Keratinocyte (primary cell): ENCODE results near the gene GXYLT2. TPM values are rescaled to one million over a fixed set of nuclear protein-coding genes. Genes with fewer than 3 reads are reported as not detected.

Experiments
- DNase-seq: peaks from one replicate; pipeline ENCODE4 v3.0.0-alpha.2; 2011; ENCODE audit warnings: low read depth, missing footprints, low spot score
- FAIRE-seq: peaks from 2 replicates; lab custom pipeline; 2011; peaks lifted over from hg19 to GRCh38; lab: Jason Lieb, UNC
- H2AFZ ChIP-seq: 2 replicates; pipeline ENCODE4 v1.6.0; 2012; ENCODE audit warnings: low read length, control low read depth, inconsistent platforms; ENCODE audit not compliant: control insufficient read depth
- H3K27ac ChIP-seq: 2 replicates; pipeline ENCODE4 v1.5.1; 2011; ENCODE audit warnings: low read length; ENCODE audit not compliant: control insufficient read depth, insufficient read depth
- H3K27me3 ChIP-seq: 3 replicates; pipeline ENCODE4 v1.6.0; 2011; ENCODE audit warnings: low read length; ENCODE audit not compliant: control insufficient read depth, insufficient read depth; ENCODE audit errors: extremely low read depth
- H3K36me3 ChIP-seq, 2 experiments: 2 replicates in 1 of 2; 3 replicates in 1 of 2; pipeline ENCODE4 v1.5.1; 2011; ENCODE audit warnings: low read length in 2 of 2, mild to moderate bottlenecking in 1 of 2; ENCODE audit not compliant: control insufficient read depth in 2 of 2, insufficient read depth in 2 of 2; ENCODE audit errors: extremely low read depth in 1 of 2
- H3K4me1 ChIP-seq: 3 replicates; pipeline ENCODE4 v1.5.1; 2011; ENCODE audit warnings: low read length; ENCODE audit not compliant: control insufficient read depth, insufficient read depth; ENCODE audit errors: extremely low read depth
- H3K4me2 ChIP-seq: 3 replicates; pipeline ENCODE4 v1.6.0; 2011; ENCODE audit warnings: low read depth, low read length; ENCODE audit not compliant: control insufficient read depth, insufficient read depth; ENCODE audit errors: extremely low read depth
- H3K4me3 ChIP-seq, 3 experiments: fragments of 200-600 bp in 1 of 3; sonication (generic) in 1 of 3; 2 replicates in 2 of 3; 3 replicates in 1 of 3; pipeline ENCODE4 v1.5.1; 2011 to 2016; ENCODE audit warnings: low read length in 3 of 3, mild to moderate bottlenecking in 3 of 3, control low read depth in 2 of 3, inconsistent platforms in 1 of 3, low read depth in 1 of 3, mixed read lengths in 1 of 3, mixed run types in 1 of 3, moderate library complexity in 1 of 3; ENCODE audit not compliant: control insufficient read depth in 2 of 3, insufficient read depth in 2 of 3; ENCODE audit errors: extremely low read depth in 1 of 3
- H3K79me2 ChIP-seq: 2 replicates; pipeline ENCODE4 v1.6.0; 2012; ENCODE audit warnings: low read length; ENCODE audit not compliant: control insufficient read depth, insufficient read depth
- H3K9ac ChIP-seq: 3 replicates; pipeline ENCODE4 v1.6.0; 2011; ENCODE audit warnings: low read length; ENCODE audit not compliant: control insufficient read depth, insufficient read depth; ENCODE audit errors: extremely low read depth
- H3K9me1 ChIP-seq: 3 replicates; pipeline ENCODE4 v1.6.0; 2011; ENCODE audit warnings: low read length; ENCODE audit not compliant: control insufficient read depth, insufficient read depth; ENCODE audit errors: extremely low read depth
- H3K9me3 ChIP-seq: 2 replicates; pipeline ENCODE4 v1.5.1; 2012; ENCODE audit warnings: low read depth, low read length; ENCODE audit not compliant: control insufficient read depth
- H4K20me1 ChIP-seq: 3 replicates; pipeline ENCODE4 v1.6.0; 2011; ENCODE audit warnings: low read length; ENCODE audit not compliant: control insufficient read depth, insufficient read depth; ENCODE audit errors: extremely low read depth
- EZH2 ChIP-seq: IDR thresholded peaks from one replicate; pipeline ENCODE4 v1.6.1; 2012; ENCODE audit warnings: inconsistent platforms, mild to moderate bottlenecking, low read length, moderate library complexity
- dilution Hi-C: fragments of 300-500 bp; cut with MboI; formaldehyde crosslinking; loops from one replicate; pipeline ENCODE4 v1.7.0; 2020; ENCODE audit warnings: low sequenced_read_pairs; ENCODE audit not compliant: extremely low pct_ligation_motif_present
- polyA plus RNA-seq, 5 experiments: library from polyadenylated mRNA; depleted of rRNA in 3 of 5; stranded (reverse) in 3 of 5; stranded (forward) in 1 of 5; unstranded in 1 of 5; fragments of >200 nt; gene quantifications; 1 replicate in 1 of 5; 2 replicates in 3 of 5; 3 replicates in 1 of 5; pipeline versions ENCODE4 v1.2.1 to v1.2.3, GENCODE V29; 2011 to 2012; ENCODE audit warnings: missing spikeins in 2 of 5, low read depth in 1 of 5, low replicate concordance in 1 of 5
- TF ChIP-seq, protein P1 (sequence below), 3 experiments: IDR thresholded peaks in 1 of 3; conservative IDR thresholded peaks in 1 of 3; optimal IDR thresholded peaks in 1 of 3; 2 replicates in 2 of 3; 3 replicates in 1 of 3; pipeline versions ENCODE3 to v1.5.1; 2011; ENCODE audit warnings: low read length in 3 of 3, mild to moderate bottlenecking in 3 of 3, moderate library complexity in 2 of 3, control low read depth in 1 of 3, inconsistent platforms in 1 of 3; ENCODE audit not compliant: insufficient read depth in 2 of 3; ENCODE audit errors: extremely low read depth in 1 of 3

Gene GXYLT2
- polyA plus RNA-seq, 1 donor (not counting 4 experiments of a cell fraction or from before 2014, with no cell fraction given): 1.4 TPM

DNA sequence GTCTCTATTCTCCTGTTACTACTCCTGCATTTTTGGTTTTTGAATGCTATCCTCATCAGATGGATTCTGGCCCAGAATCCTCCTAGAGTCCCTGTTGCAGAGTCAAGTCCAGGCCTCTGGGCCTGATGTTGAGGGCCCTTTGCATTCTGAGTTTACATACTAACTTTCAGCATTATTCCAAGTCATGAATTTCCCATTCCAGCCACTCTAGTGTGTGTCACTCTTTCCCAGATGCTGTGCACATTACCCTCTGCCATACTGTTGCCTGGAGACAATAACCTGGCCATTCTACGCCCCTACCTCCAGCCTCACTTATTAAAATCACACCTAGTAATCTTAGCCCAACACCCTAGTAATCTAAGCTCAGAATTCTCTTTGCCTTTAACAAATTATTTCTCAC, 53.4 kb downstream of the GXYLT2 start:
- H3K4me3 ChIP-seq: no peak overlapping the region
- H3K9me3 ChIP-seq: no peaks in the 10 kb centered on the region
- dilution Hi-C loops: no loop called here
- no peak overlapping the region for H3K9ac ChIP-seq
- no peaks in the 10 kb centered on the region for H3K27me3 ChIP-seq
- H4K20me1 ChIP-seq: no peaks in the 10 kb centered on the region
- no peak overlapping the region for H2AFZ ChIP-seq
- peaks cover 14% of the 10 kb centered on the region for H3K4me1 ChIP-seq
- FAIRE-seq (no peak), DNase-seq (no peak)
- H3K4me2 ChIP-seq: no peak overlapping the region
- H3K36me3 ChIP-seq: no peaks in the 10 kb centered on the region
- H3K27ac ChIP-seq: no peak overlapping the region
- TF ChIP-seq EZH2: no peak
- TF ChIP-seq, protein P1, sequence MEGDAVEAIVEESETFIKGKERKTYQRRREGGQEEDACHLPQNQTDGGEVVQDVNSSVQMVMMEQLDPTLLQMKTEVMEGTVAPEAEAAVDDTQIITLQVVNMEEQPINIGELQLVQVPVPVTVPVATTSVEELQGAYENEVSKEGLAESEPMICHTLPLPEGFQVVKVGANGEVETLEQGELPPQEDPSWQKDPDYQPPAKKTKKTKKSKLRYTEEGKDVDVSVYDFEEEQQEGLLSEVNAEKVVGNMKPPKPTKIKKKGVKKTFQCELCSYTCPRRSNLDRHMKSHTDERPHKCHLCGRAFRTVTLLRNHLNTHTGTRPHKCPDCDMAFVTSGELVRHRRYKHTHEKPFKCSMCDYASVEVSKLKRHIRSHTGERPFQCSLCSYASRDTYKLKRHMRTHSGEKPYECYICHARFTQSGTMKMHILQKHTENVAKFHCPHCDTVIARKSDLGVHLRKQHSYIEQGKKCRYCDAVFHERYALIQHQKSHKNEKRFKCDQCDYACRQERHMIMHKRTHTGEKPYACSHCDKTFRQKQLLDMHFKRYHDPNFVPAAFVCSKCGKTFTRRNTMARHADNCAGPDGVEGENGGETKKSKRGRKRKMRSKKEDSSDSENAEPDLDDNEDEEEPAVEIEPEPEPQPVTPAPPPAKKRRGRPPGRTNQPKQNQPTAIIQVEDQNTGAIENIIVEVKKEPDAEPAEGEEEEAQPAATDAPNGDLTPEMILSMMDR (optimal IDR thresholded peaks at IDR 0.05 in 1 of 3, IDR thresholded peaks at IDR 0.05 in 1 of 3, conservative IDR thresholded peaks at IDR 0.05 in 1 of 3; ENCODE audit: extremely low read depth in 1 of 3, insufficient read depth in 2 of 3, low read length in 3 of 3): no peak
- no peaks in the 10 kb centered on the region for H3K79me2 ChIP-seq
- no peaks in the 10 kb centered on the region for H3K9me1 ChIP-seq

DNA sequence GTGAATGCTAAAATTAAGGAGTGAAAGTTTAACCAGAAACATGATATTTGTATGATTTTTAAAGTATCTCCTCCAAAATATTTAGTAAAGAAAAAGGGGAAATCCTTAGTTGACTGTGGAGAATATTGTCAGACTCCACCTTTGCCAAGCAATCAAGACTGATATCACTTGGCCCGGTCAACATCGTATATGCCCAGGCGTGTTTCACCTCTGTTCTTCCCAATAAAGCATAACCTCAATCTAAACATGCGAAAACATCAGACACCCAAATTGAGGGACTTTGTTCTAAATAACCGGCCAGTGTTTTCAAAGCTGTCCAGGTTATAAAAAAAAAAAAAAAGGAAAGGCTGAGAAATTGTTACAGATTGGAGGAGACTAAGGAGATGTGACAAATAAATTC, 54.6 kb downstream of the GXYLT2 start:
- H3K27ac ChIP-seq: no peak overlapping the region
- H3K9me1 ChIP-seq: no peaks in the 10 kb centered on the region
- H3K4me2 ChIP-seq: peak overlapping the region; percentile 37
- H4K20me1 ChIP-seq: no peaks in the 10 kb centered on the region
- no peaks in the 10 kb centered on the region for H3K9me3 ChIP-seq
- H3K4me3 ChIP-seq: no peak overlapping the region
- TF ChIP-seq, protein P1 (optimal IDR thresholded peaks at IDR 0.05 in 1 of 3, IDR thresholded peaks at IDR 0.05 in 1 of 3, conservative IDR thresholded peaks at IDR 0.05 in 1 of 3; ENCODE audit: extremely low read depth in 1 of 3, insufficient read depth in 2 of 3, low read length in 3 of 3): no peak
- no peak for TF ChIP-seq EZH2
- peak overlapping the region; percentile 85 for H2AFZ ChIP-seq
- H3K4me1 ChIP-seq: peaks cover 14% of the 10 kb centered on the region
- dilution Hi-C loops: no loop called here
- no peaks in the 10 kb centered on the region for H3K27me3 ChIP-seq
- no peak overlapping the region for H3K9ac ChIP-seq
- H3K36me3 ChIP-seq: no peaks in the 10 kb centered on the region
- FAIRE-seq: no peak
- no peaks in the 10 kb centered on the region for H3K79me2 ChIP-seq
- DNase-seq: no peak
